Hepatocyte (in vitro differentiated cells): ENCODE data around the gene ATP5PB.

Experiments used
- EZH2 ChIP-seq: fragments of 200-600 bp; sonication (generic); IDR thresholded peaks from 2 replicates; pipeline ENCODE4 v1.6.1; 2016; ENCODE audit warnings: antibody characterized with exemption, mild to moderate bottlenecking, borderline replicate concordance
- TF ChIP-seq, protein P1 (sequence below): fragments of 200-600 bp; sonication (generic); IDR thresholded peaks from 2 replicates; pipeline ENCODE4 v1.5.1; 2016; ENCODE audit warnings: antibody characterized with exemption, mild to moderate bottlenecking; ENCODE audit not compliant: poor library complexity

GRCh38 chr1:111483876-111484275 lies 34.6 kb downstream of the ATP5PB start:
- TF ChIP-seq, protein P1, sequence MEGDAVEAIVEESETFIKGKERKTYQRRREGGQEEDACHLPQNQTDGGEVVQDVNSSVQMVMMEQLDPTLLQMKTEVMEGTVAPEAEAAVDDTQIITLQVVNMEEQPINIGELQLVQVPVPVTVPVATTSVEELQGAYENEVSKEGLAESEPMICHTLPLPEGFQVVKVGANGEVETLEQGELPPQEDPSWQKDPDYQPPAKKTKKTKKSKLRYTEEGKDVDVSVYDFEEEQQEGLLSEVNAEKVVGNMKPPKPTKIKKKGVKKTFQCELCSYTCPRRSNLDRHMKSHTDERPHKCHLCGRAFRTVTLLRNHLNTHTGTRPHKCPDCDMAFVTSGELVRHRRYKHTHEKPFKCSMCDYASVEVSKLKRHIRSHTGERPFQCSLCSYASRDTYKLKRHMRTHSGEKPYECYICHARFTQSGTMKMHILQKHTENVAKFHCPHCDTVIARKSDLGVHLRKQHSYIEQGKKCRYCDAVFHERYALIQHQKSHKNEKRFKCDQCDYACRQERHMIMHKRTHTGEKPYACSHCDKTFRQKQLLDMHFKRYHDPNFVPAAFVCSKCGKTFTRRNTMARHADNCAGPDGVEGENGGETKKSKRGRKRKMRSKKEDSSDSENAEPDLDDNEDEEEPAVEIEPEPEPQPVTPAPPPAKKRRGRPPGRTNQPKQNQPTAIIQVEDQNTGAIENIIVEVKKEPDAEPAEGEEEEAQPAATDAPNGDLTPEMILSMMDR = no peak
- no peak for TF ChIP-seq EZH2
